GM06990 (cell line): ENCODE results near the gene STX2.
"Not testable (repeated sequence)": the region's sequence is repeated elsewhere in the genome, so short reads cannot be mapped to it uniquely, and the experiment has no call there.

ENCODE experiments used
- DNase-seq: peaks from one replicate; pipeline ENCODE4 v3.0.0-alpha.2; 2011; ENCODE audit not compliant: insufficient read length; ENCODE audit errors: extremely low read depth
- H3K27me3 ChIP-seq: replicated peaks from 2 replicates; pipeline ENCODE4 v1.6.0; 2011; ENCODE audit warnings: low read length; ENCODE audit not compliant: control insufficient read depth, insufficient read depth
- H3K36me3 ChIP-seq: 2 replicates; pipeline ENCODE4 v1.5.1; 2011; ENCODE audit warnings: low read length; ENCODE audit not compliant: control insufficient read depth, insufficient read depth
- H3K4me3 ChIP-seq: replicated peaks from 2 replicates; pipeline ENCODE4 v1.5.1; 2011; ENCODE audit warnings: low read depth, mild to moderate bottlenecking, control low read depth, low read length
- CTCF ChIP-seq: IDR thresholded peaks from 2 replicates; pipeline ENCODE4 v1.5.1; 2011; ENCODE audit warnings: low read length, control low read depth, mild to moderate bottlenecking, inconsistent platforms; ENCODE audit not compliant: insufficient read depth, poor library complexity, severe bottlenecking

The STX2 gene

GRCh38 chr12:130879212-130879686 is 40.2 kb upstream of the STX2 start:
- peak; percentile 73 for DNase-seq
- TF ChIP-seq CTCF = no peak
- peaks cover 6% of the 10 kb centered on the region for H3K36me3 ChIP-seq
- H3K27me3 ChIP-seq = no peaks in the 10 kb centered on the region
- no peak overlapping the region for H3K4me3 ChIP-seq

GRCh38 chr12:130878193-130879185 is 39.4 kb upstream of the STX2 start:
- H3K4me3 ChIP-seq = no peak overlapping the region
- no peak for DNase-seq
- peaks cover 9% of the 10 kb centered on the region for H3K36me3 ChIP-seq
- H3K27me3 ChIP-seq = no peaks in the 10 kb centered on the region
- TF ChIP-seq CTCF = no peak

GRCh38 chr12:130877333-130877732 is 38.3 kb upstream of the STX2 start:
- H3K4me3 ChIP-seq = no peak overlapping the region
- no peak for TF ChIP-seq CTCF
- no peaks in the 10 kb centered on the region for H3K27me3 ChIP-seq
- no peak for DNase-seq
- H3K36me3 ChIP-seq = peaks cover 9% of the 10 kb centered on the region

GRCh38 chr12:130876758-130877157 is 37.7 kb upstream of the STX2 start:
- DNase-seq = no peak
- no peaks in the 10 kb centered on the region for H3K27me3 ChIP-seq
- no peak for TF ChIP-seq CTCF
- no peak overlapping the region for H3K4me3 ChIP-seq
- peaks cover 9% of the 10 kb centered on the region for H3K36me3 ChIP-seq

GRCh38 chr12:130876297-130876696 is 37.2 kb upstream of the STX2 start:
- H3K27me3 ChIP-seq = no peaks in the 10 kb centered on the region
- no peak overlapping the region for H3K4me3 ChIP-seq
- peaks cover 9% of the 10 kb centered on the region for H3K36me3 ChIP-seq
- no peak for DNase-seq
- TF ChIP-seq CTCF = no peak

GRCh38 chr12:130875708-130876107 is 36.7 kb upstream of the STX2 start:
- not testable (repeated sequence) for H3K36me3 ChIP-seq

More at GRCh38 chr12:130875708-130876107, 36.7 kb upstream of the STX2 start:
- H3K4me3 ChIP-seq, DNase-seq, H3K27me3 ChIP-seq: not testable (repeated sequence)
